Measurements from ENCODE around the gene HNF4A. TPM values are rescaled to one million over a fixed set of nuclear protein-coding genes. Genes with fewer than 3 reads are reported as not detected.

HNF4A gene
- total RNA-seq, 2 donors from 2014 or later = 28.3 to 28.5 TPM

- Histone ChIP-seq H3K27ac (no peak overlapping the region), H3K4me3 (no peak overlapping the region), H3K27me3 (no peaks in the 10 kb centered on the region), H3K4me1 (peaks cover 32% of the 10 kb centered on the region), H3K36me3 (replicated peaks in 1 of 2; ENCODE audit: insufficient read depth in 1 of 2, low read depth in 2 of 2) (no peaks in the 10 kb centered on the region), H3K9me3 (no peaks in the 10 kb centered on the region)
- WGBS, 2 donors = 68 to 69% methylated on average over 8 to 9 of the region's 9 CpGs
- ATAC-seq (no peak), DNase-seq (no peak)
- no peak for TF ChIP-seq CTCF (IDR thresholded peaks at IDR 0.05)
- TF ChIP-seq POLR2A (IDR thresholded peaks at IDR 0.05) = no peak
- intact Hi-C loops (cut with DNase I) = no loop called here
These were observed 38.3 kb downstream of the HNF4A start for GRCh38 chr20:44393608-44394451.

- Histone ChIP-seq H3K27ac (no peak overlapping the region), H3K9me3 (no peaks in the 10 kb centered on the region), H3K4me3 (no peak overlapping the region), H3K4me1 (peaks cover 32% of the 10 kb centered on the region), H3K36me3 (replicated peaks in 1 of 2; ENCODE audit: insufficient read depth in 1 of 2, low read depth in 2 of 2) (no peaks in the 10 kb centered on the region), H3K27me3 (no peaks in the 10 kb centered on the region)
- no peak for TF ChIP-seq POLR2A (IDR thresholded peaks at IDR 0.05)
- 34 to 38% methylated on average over 2 of the region's 2 CpGs for WGBS, 2 donors
- intact Hi-C loops (cut with DNase I) = no loop called here
- ATAC-seq = no peak
- DNase-seq = peak in 2 of 4 donors; percentile 31 to 43
These were observed 38.9 kb downstream of the HNF4A start for GRCh38 chr20:44394452-44394701.

- no peak overlapping the region for H3K4me3 ChIP-seq
- ATAC-seq (peak; percentile 51), DNase-seq (no peak)
- peaks cover 37% of the 10 kb centered on the region for H3K4me1 ChIP-seq
- 59 to 71% methylated on average over 14 to 15 of the region's 15 CpGs for WGBS, 2 donors
- H3K27me3 ChIP-seq = no peaks in the 10 kb centered on the region
- no peak overlapping the region for H3K27ac ChIP-seq
- intact Hi-C loops (cut with DNase I) = no loop called here
- no peak for TF ChIP-seq CTCF (IDR thresholded peaks at IDR 0.05)
- no peak for TF ChIP-seq POLR2A (IDR thresholded peaks at IDR 0.05)
- no peaks in the 10 kb centered on the region for H3K9me3 ChIP-seq
- H3K36me3 ChIP-seq (replicated peaks in 1 of 2; ENCODE audit: insufficient read depth in 1 of 2, low read depth in 2 of 2) = no peaks in the 10 kb centered on the region
These were observed 39.4 kb downstream of the HNF4A start for GRCh38 chr20:44394702-44395460.

- Histone ChIP-seq H3K36me3 (replicated peaks in 1 of 2; ENCODE audit: insufficient read depth in 1 of 2, low read depth in 2 of 2) (no peaks in the 10 kb centered on the region), H3K4me3 (no peak overlapping the region), H3K27ac (no peak overlapping the region), H3K9me3 (no peaks in the 10 kb centered on the region), H3K27me3 (no peaks in the 10 kb centered on the region), H3K4me1 (peaks cover 45% of the 10 kb centered on the region)
- TF ChIP-seq CTCF (IDR thresholded peaks at IDR 0.05) (no peak), POLR2A (IDR thresholded peaks at IDR 0.05) (no peak)
- intact Hi-C loops (cut with DNase I) = no loop called here
- ATAC-seq (no peak), DNase-seq (no peak)
- WGBS, 2 donors = 68 to 72% methylated on average over 11 of the region's 11 CpGs
These were observed 40.2 kb downstream of the HNF4A start for GRCh38 chr20:44395461-44396340.

All from body of pancreas (tissue), 4 donors.